Gastrocnemius medialis (tissue), 4 donors: ENCODE data around the gene SH2B3.
"Not testable (repeated sequence)": the region's sequence is repeated elsewhere in the genome, so short reads cannot be mapped to it uniquely, and the experiment has no call there.

ENCODE experiments used
- CTCF ChIP-seq, 5 experiments: fragments of 450-650 bp in 3 of 5; fragments of 200-600 bp in 2 of 5; sonication (generic) in 2 of 5; IDR thresholded peaks in 4 of 5; conservative IDR thresholded peaks in 1 of 5; 1 replicate in 4 of 5; 2 replicates in 1 of 5; pipeline ENCODE4 v1.5.1; 2016 to 2019; ENCODE audit warnings: antibody characterized with exemption in 5 of 5, mild to moderate bottlenecking in 3 of 5, moderate library complexity in 3 of 5
- POLR2A ChIP-seq, 2 donors: fragments of 450-650 bp; IDR thresholded peaks; one replicate each; pipeline ENCODE4 v1.6.1; 2017; ENCODE audit warnings: antibody characterized with exemption in 2 of 2, mild to moderate bottlenecking in 2 of 2, moderate library complexity in 2 of 2

DNA sequence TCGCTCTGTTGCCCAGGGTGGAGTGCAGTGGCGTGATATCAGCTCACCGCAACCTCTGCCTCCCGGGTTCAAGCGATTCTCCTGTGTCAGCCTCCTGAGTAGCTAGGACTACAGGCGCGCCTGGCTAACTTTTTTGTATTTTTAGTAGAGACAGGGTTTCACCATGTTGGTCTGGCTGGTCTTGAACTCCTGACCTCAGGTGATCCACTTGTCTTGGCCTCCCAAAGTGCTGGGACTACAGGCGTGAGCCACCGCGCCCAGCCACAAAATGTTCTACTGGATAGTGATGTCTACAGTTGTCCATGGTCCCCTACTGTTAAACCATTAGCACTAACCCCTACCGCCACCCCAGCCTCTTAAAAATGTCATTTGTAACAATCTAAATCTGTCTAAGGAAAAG, 54.4 kb downstream of the SH2B3 start:
- TF ChIP-seq POLR2A (IDR thresholded peaks at IDR 0.05); CTCF (IDR thresholded peaks at IDR 0.05 in 4 of 5, conservative IDR thresholded peaks at IDR 0.05 in 1 of 5): not testable (repeated sequence)
